Pons (tissue), 1 donor: ENCODE results near the gene ANKRD29.
"Not testable (repeated sequence)": the region's sequence is repeated elsewhere in the genome, so short reads cannot be mapped to it uniquely, and the experiment has no call there.

Experiments
- DNase-seq: peaks from one replicate; pipeline ENCODE4 v3.0.0-alpha.2; 2016; ENCODE audit warnings: low spot score

ANKRD29 gene

GRCh38 chr18:23557511-23557910 is 105.2 kb downstream of the ANKRD29 start:
- not testable (repeated sequence) for DNase-seq

- no peak for DNase-seq
Measured at GRCh38 chr18:23556145-23556780, 106.4 kb downstream of the ANKRD29 start.

GRCh38 chr18:23553887-23554286 is 108.8 kb downstream of the ANKRD29 start:
- DNase-seq, result no peak

- DNase-seq, result no peak
Measured at GRCh38 chr18:23552505-23552904, 110.2 kb downstream of the ANKRD29 start.

- DNase-seq, result no peak
Measured at GRCh38 chr18:23551978-23552377, 110.7 kb downstream of the ANKRD29 start.

GRCh38 chr18:23550898-23551297 is 111.8 kb downstream of the ANKRD29 start:
- no peak for DNase-seq
